ENCODE data around the gene WDR43. TPM values are rescaled to one million over a fixed set of nuclear protein-coding genes. Genes with fewer than 3 reads are reported as not detected.

The WDR43 gene
- polyA plus RNA-seq, 1 donor from 2014 or later, result 24.4 TPM

DNA sequence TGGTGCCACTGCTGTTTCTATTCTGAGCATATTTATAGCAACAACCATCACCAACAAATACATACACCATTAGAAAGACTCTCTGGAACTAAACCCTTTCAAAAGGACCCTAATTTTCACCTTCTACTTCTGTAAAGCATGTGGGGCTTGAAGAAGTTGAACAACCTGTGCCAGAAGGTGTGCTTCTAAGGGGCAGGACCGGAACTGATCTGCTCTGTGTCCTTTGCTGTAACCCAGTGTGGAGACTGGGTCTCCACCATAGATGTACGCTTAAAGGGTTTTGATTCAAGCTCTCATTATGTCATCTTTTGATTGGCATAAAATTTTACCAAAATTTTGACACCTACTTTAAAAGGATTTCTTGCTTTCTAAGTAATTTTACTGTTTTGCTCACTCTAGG lies 40.3 kb downstream of the WDR43 start:
- no peaks in the 10 kb centered on the region for H4K20me1 ChIP-seq (ENCODE audit: insufficient read depth)
- no peaks in the 10 kb centered on the region for H3F3A ChIP-seq (ENCODE audit: insufficient read depth, low read length, poor library complexity, severe bottlenecking)
- H3K27me3 ChIP-seq (ENCODE audit: insufficient read depth, low read depth, low read length), result no peaks in the 10 kb centered on the region
- H3K4me3 ChIP-seq (ENCODE audit: low read length), result no peak overlapping the region
- no peak for TF ChIP-seq EP300 (conservative IDR thresholded peaks at IDR 0.05; ENCODE audit: poor library complexity, severe bottlenecking)
- no peak for TF ChIP-seq EZH2 (IDR thresholded peaks at IDR 0.05; ENCODE audit: borderline replicate concordance, insufficient read depth, low read length, poor library complexity, severe bottlenecking)
- H2AFZ ChIP-seq (ENCODE audit: low read depth, low read length), result no peak overlapping the region
- no peaks in the 10 kb centered on the region for H3K36me3 ChIP-seq (ENCODE audit: insufficient read depth, low read length)
- no peak overlapping the region for H3K4me2 ChIP-seq (ENCODE audit: low read length)
- no peak overlapping the region for H3K9ac ChIP-seq (ENCODE audit: low read length)
- no peak overlapping the region for H3K27ac ChIP-seq (ENCODE audit: low read length)
- H3K9me3 ChIP-seq (ENCODE audit: low read length), result no peaks in the 10 kb centered on the region
- no peaks in the 10 kb centered on the region for H3K9me2 ChIP-seq (ENCODE audit: insufficient read depth, low read length)
- no peaks in the 10 kb centered on the region for H3K79me2 ChIP-seq (replicated peaks; ENCODE audit: insufficient read depth, low read length)

DNA sequence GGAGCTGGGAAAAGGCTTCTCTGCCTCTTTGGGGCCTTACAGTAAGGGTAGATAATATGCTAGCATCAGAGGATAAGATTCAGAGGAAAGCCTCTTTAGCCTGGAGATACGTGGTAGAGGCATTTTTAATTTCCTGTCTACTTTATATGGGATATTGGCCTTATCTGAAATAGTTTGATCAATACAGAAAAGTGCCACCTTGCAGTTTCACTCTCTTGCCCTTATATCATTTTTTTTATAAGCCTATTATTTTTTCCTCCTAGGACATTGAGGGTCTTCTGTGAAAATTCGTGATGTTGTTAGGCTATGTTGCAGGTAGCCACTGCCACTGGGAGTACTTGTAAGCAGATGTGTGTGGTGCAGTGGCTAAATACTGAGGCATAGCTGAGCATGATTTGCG lies 46.5 kb downstream of the WDR43 start:
- Histone ChIP-seq H4K20me1 (ENCODE audit: insufficient read depth) (no peaks in the 10 kb centered on the region), H3K79me2 (replicated peaks; ENCODE audit: insufficient read depth, low read length) (no peaks in the 10 kb centered on the region), H2AFZ (ENCODE audit: low read depth, low read length) (no peak overlapping the region), H3K36me3 (ENCODE audit: insufficient read depth, low read length) (peaks cover 4% of the 10 kb centered on the region), H3K4me3 (ENCODE audit: low read length) (no peak overlapping the region), H3K9ac (ENCODE audit: low read length) (no peak overlapping the region), H3K27me3 (ENCODE audit: insufficient read depth, low read depth, low read length) (no peaks in the 10 kb centered on the region), H3K9me2 (ENCODE audit: insufficient read depth, low read length) (no peaks in the 10 kb centered on the region), H3F3A (ENCODE audit: insufficient read depth, low read length, poor library complexity, severe bottlenecking) (no peaks in the 10 kb centered on the region), H3K9me3 (ENCODE audit: low read length) (no peaks in the 10 kb centered on the region), H3K4me2 (ENCODE audit: low read length) (no peak overlapping the region), H3K27ac (ENCODE audit: low read length) (no peak overlapping the region)
- TF ChIP-seq TAF1 (IDR thresholded peaks at IDR 0.05; ENCODE audit: low read depth) (no peak), EZH2 (IDR thresholded peaks at IDR 0.05; ENCODE audit: borderline replicate concordance, insufficient read depth, low read length, poor library complexity, severe bottlenecking) (no peak), POLR2AphosphoS5 (IDR thresholded peaks at IDR 0.05) (no peak), SMC3 (conservative IDR thresholded peaks at IDR 0.05; ENCODE audit: poor library complexity) (no peak), EP300 (conservative IDR thresholded peaks at IDR 0.05; ENCODE audit: poor library complexity, severe bottlenecking) (no peak), MXI1 (conservative IDR thresholded peaks at IDR 0.05; ENCODE audit: poor library complexity, severe bottlenecking) (no peak), RAD21 (conservative IDR thresholded peaks at IDR 0.05) (no peak)
- TF ChIP-seq, protein P1, sequence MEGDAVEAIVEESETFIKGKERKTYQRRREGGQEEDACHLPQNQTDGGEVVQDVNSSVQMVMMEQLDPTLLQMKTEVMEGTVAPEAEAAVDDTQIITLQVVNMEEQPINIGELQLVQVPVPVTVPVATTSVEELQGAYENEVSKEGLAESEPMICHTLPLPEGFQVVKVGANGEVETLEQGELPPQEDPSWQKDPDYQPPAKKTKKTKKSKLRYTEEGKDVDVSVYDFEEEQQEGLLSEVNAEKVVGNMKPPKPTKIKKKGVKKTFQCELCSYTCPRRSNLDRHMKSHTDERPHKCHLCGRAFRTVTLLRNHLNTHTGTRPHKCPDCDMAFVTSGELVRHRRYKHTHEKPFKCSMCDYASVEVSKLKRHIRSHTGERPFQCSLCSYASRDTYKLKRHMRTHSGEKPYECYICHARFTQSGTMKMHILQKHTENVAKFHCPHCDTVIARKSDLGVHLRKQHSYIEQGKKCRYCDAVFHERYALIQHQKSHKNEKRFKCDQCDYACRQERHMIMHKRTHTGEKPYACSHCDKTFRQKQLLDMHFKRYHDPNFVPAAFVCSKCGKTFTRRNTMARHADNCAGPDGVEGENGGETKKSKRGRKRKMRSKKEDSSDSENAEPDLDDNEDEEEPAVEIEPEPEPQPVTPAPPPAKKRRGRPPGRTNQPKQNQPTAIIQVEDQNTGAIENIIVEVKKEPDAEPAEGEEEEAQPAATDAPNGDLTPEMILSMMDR (IDR thresholded peaks at IDR 0.05; ENCODE audit: poor library complexity, severe bottlenecking), result no peak
- TF ChIP-seq, protein P2, sequence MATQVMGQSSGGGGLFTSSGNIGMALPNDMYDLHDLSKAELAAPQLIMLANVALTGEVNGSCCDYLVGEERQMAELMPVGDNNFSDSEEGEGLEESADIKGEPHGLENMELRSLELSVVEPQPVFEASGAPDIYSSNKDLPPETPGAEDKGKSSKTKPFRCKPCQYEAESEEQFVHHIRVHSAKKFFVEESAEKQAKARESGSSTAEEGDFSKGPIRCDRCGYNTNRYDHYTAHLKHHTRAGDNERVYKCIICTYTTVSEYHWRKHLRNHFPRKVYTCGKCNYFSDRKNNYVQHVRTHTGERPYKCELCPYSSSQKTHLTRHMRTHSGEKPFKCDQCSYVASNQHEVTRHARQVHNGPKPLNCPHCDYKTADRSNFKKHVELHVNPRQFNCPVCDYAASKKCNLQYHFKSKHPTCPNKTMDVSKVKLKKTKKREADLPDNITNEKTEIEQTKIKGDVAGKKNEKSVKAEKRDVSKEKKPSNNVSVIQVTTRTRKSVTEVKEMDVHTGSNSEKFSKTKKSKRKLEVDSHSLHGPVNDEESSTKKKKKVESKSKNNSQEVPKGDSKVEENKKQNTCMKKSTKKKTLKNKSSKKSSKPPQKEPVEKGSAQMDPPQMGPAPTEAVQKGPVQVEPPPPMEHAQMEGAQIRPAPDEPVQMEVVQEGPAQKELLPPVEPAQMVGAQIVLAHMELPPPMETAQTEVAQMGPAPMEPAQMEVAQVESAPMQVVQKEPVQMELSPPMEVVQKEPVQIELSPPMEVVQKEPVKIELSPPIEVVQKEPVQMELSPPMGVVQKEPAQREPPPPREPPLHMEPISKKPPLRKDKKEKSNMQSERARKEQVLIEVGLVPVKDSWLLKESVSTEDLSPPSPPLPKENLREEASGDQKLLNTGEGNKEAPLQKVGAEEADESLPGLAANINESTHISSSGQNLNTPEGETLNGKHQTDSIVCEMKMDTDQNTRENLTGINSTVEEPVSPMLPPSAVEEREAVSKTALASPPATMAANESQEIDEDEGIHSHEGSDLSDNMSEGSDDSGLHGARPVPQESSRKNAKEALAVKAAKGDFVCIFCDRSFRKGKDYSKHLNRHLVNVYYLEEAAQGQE (IDR thresholded peaks at IDR 0.05; ENCODE audit: borderline replicate concordance), result no peak
